Activated CD4-positive, alpha-beta T cell treated with anti-CD3 and anti-CD28 coated beads for 36 hours (primary cell): ENCODE results near the gene MCAM. TPM values are rescaled to one million over a fixed set of nuclear protein-coding genes. Genes with fewer than 3 reads are reported as not detected.

Experiments
- ATAC-seq: fragments of 200-7000 bp; cut with Tn5 transposase; one replicate; pipeline ENCODE4 v1.10.0; 2021; ENCODE audit warnings: mild to moderate bottlenecking, moderate library complexity
- CTCF ChIA-PET: fragments of 350-600 bp; sonication (Branson Sonifier 250); formaldehyde crosslinking; loops from one replicate; lab custom pipeline; 2021; ENCODE audit warnings: antibody characterized with exemption; lab: Charles Lee
- POLR2A ChIA-PET: fragments of 350-600 bp; sonication (Branson Sonifier 250); formaldehyde crosslinking; loops from one replicate; lab custom pipeline; 2021; ENCODE audit warnings: antibody characterized with exemption, inconsistent platforms; lab: Charles Lee
- DNase-seq: peaks from one replicate; pipeline ENCODE4 v3.0.0-alpha.2; 2020
- H3K27ac Mint-ChIP-seq: one replicate; pipeline ENCODE4 v1.8.0; 2021; ENCODE audit warnings: mixed read lengths
- H3K27me3 Mint-ChIP-seq: one replicate; pipeline ENCODE4 v1.8.0; 2021; ENCODE audit warnings: mixed read lengths
- H3K36me3 Mint-ChIP-seq: one replicate; pipeline ENCODE4 v1.8.0; 2021; ENCODE audit warnings: low read depth, mixed read lengths
- H3K4me1 Mint-ChIP-seq: one replicate; pipeline ENCODE4 v1.8.0; 2021; ENCODE audit warnings: mixed read lengths
- H3K4me3 Mint-ChIP-seq: one replicate; pipeline ENCODE4 v1.8.0; 2021; ENCODE audit warnings: mild to moderate bottlenecking, moderate library complexity, mixed read lengths
- H3K9me3 Mint-ChIP-seq: one replicate; pipeline ENCODE4 v1.8.0; 2021; ENCODE audit warnings: low read depth, mixed read lengths
- intact Hi-C, 2 experiments: fragments of 100-400 bp; cut with DNase I in 1 of 2; cut with micrococcal nuclease in 1 of 2; formaldehyde crosslinking; loops; one replicate each; pipeline versions ENCODE4 v1.14.2 to v1.15.1; 2022 to 2024; cut with DNase I, micrococcal nuclease
- total RNA-seq, 2 experiments: library from RNA; stranded (reverse); gene quantifications; one replicate each; pipeline ENCODE4 v1.2.3, GENCODE V29; 2021

Gene MCAM
- total RNA-seq, 2 experiments from 2014 or later: 6.8 to 6.9 TPM

GRCh38 chr11:119338318-119338890 is 21.5 kb upstream of the MCAM start:
- peaks cover 24% of the 10 kb centered on the region for H3K27me3 Mint-ChIP-seq
- intact Hi-C loops: loop anchor here in 1 of 2 experiments (1.0 to 5.0 kb wide), 4 partner anchors 17 to 272 kb away; partner anchors contain the start of genes USP2 and VPS11
- DNase-seq (peak; percentile 84), ATAC-seq (peak; percentile 51)
- H3K4me3 Mint-ChIP-seq: no peak overlapping the region
- peaks cover 34% of the 10 kb centered on the region for H3K4me1 Mint-ChIP-seq
- CTCF ChIA-PET: interaction anchor here (0.5 to 3.7 kb wide), 43 partner anchors 11 to 975 kb away, joined by 3 to 69 read pairs (median 5); partner anchors contain the start of genes C2CD2L, CBL, CENATAC and MCAM
- no peak overlapping the region for H3K27ac Mint-ChIP-seq
- peaks cover 7% of the 10 kb centered on the region for H3K36me3 Mint-ChIP-seq
- POLR2A ChIA-PET: interaction anchor here (0.7 to 1.3 kb wide), 5 partner anchors 18 to 530 kb away, joined by 3 to 5 read pairs (median 4); a partner anchor contains a TSS
- no peaks in the 10 kb centered on the region for H3K9me3 Mint-ChIP-seq

DNA sequence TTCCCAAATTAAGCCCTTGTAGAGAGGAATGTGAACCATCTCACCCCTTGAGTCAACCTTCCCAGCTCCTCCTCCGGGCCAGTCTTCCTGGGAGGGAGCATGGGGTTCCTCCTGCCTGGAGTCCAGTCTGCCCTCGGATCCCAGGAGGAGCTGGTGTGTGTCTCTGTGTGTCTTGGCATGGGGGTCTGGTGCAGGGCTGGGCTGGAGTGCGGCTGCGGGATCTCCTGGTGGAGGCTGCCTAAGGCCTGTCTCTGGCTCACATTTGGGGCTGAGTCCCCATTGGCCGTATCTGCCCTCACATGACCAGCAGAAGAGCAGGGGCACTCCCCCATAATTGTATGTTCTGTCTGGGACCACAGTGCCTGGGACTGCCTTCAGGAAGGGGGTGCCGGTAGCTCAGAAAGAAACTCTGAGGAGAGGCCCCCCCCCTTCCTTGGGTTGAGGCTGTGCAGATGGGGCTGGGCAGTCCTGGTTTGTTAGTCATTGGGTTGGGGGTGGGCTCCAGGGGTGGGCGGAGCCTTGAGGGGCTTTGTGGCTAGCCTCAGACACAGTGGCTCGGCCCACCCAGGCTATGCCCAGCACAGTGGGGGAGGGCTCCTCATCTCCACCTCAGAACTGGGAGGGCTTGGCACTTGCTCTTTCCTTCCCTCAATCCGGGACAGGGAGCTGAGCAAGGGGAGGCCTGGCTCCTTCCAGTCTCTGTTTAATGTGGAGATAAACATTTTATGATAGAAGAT is 20.8 kb upstream of the MCAM start:
- peaks cover 22% of the 10 kb centered on the region for H3K27me3 Mint-ChIP-seq

DNA sequence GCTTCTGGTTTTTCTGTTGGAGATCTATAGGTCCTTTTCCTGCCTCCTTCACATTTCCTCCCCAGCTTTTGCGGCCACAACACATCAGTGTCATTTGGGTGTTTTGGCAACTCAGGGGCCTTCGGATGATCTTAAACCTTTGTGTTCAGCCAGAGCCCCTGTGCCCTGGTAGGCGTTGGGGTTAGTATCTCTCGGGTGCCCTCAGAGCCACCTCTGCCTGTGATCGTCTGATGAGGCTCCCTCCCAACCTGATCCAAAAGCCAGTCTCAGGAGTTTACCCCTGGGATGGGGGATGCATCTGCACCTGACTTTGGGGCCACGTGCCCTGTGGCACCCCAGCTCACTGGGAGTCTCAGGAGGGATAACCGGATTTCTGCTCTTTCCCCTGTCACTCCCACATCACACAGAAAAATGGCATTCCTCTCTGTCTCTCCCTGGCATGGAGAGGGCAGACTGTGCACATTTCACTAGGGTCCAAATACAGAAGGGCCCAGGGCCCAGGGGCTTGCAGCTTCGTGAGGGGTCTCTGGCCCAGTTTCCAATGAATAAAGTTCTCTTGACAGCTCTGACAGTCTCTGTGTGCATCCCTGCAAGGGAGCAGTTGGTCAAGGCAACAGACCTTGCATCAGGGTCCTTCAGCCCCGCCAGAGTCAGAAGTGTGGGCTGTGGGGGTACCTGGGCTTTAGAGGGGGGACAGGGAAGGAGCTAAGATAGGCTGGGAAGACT is 20.0 kb upstream of the MCAM start:
- CTCF ChIA-PET: interaction anchor here (0.6 to 3.7 kb wide), 17 partner anchors 13 to 454 kb away, joined by 3 to 69 read pairs (median 5); partner anchors contain the start of genes CENATAC and USP2
- intact Hi-C loops: loop anchor here in 1 of 2 experiments (5.0 kb wide), 1 partner anchor 135 kb away; no protein-coding TSS in a partner anchor
- H3K27me3 Mint-ChIP-seq: peaks cover 18% of the 10 kb centered on the region
- DNase-seq (no peak), ATAC-seq (no peak)
- no peak overlapping the region for H3K27ac Mint-ChIP-seq
- no peaks in the 10 kb centered on the region for H3K9me3 Mint-ChIP-seq
- POLR2A ChIA-PET: interaction anchor here (0.5 kb wide), 1 partner anchor 174 kb away, joined by 3 read pairs; no protein-coding TSS in a partner anchor
- peaks cover 34% of the 10 kb centered on the region for H3K4me1 Mint-ChIP-seq
- peaks cover 7% of the 10 kb centered on the region for H3K36me3 Mint-ChIP-seq
- peak overlapping the region; percentile 99 for H3K4me3 Mint-ChIP-seq

More for the DNA sequence above, 20.8 kb upstream of the MCAM start:
- Mint-ChIP-seq H3K36me3 (peaks cover 7% of the 10 kb centered on the region), H3K27ac (no peak overlapping the region), H3K9me3 (no peaks in the 10 kb centered on the region), H3K4me1 (peaks cover 34% of the 10 kb centered on the region), H3K4me3 (no peak overlapping the region)
- DNase-seq: no peak
- intact Hi-C loops: loop anchor here in 1 of 2 experiments (1.0 to 5.0 kb wide), 4 partner anchors 16 to 271 kb away; partner anchors contain the start of genes USP2 and VPS11
- ChIA-PET POLR2A (interaction anchor here (0.5 to 1.3 kb wide), 6 partner anchors 19 to 530 kb away, joined by 3 to 5 read pairs (median 4); a partner anchor contains a TSS), CTCF (interaction anchor here (0.6 to 3.7 kb wide), 46 partner anchors 10 to 974 kb away, joined by 3 to 69 read pairs (median 5); partner anchors contain the start of genes C2CD2L, CBL, CENATAC and MCAM)
- ATAC-seq: no peak

- peak overlapping the region; percentile 99 for H3K27ac Mint-ChIP-seq
- POLR2A ChIA-PET: interaction anchor here (0.6 kb wide), 1 partner anchor 19 kb away, joined by 3 read pairs; no protein-coding TSS in a partner anchor
- ATAC-seq: no peak
Measured at GRCh38 chr11:119335655-119336543, 19.0 kb upstream of the MCAM start.

GRCh38 chr11:119335091-119335654 is 18.2 kb upstream of the MCAM start:
- Mint-ChIP-seq H3K9me3 (no peaks in the 10 kb centered on the region), H3K27me3 (peaks cover 9% of the 10 kb centered on the region), H3K36me3 (peaks cover 7% of the 10 kb centered on the region), H3K4me1 (peaks cover 29% of the 10 kb centered on the region), H3K27ac (peak overlapping the region; percentile 99), H3K4me3 (peak overlapping the region; percentile 99)
- POLR2A ChIA-PET: interaction anchor here (0.6 kb wide), 1 partner anchor 20 kb away, joined by 3 read pairs; no protein-coding TSS in a partner anchor
- ATAC-seq: no peak
- intact Hi-C loops: loop anchor here in 1 of 2 experiments (5.0 kb wide), 1 partner anchor 137 kb away; no protein-coding TSS in a partner anchor
- no peak for DNase-seq
- CTCF ChIA-PET: interaction anchor here (1.4 kb wide), 2 partner anchors 8 to 21 kb away, joined by 4 read pairs; no protein-coding TSS in a partner anchor

More at GRCh38 chr11:119335655-119336543, 19.0 kb upstream of the MCAM start:
- no peaks in the 10 kb centered on the region for H3K9me3 Mint-ChIP-seq
- CTCF ChIA-PET: interaction anchor here (1.4 to 1.6 kb wide), 2 partner anchors 20 to 139 kb away, joined by 4 to 5 read pairs; no protein-coding TSS in a partner anchor
- peaks cover 7% of the 10 kb centered on the region for H3K36me3 Mint-ChIP-seq
- intact Hi-C loops: loop anchor here in 1 of 2 experiments (5.0 kb wide), 1 partner anchor 136 kb away; no protein-coding TSS in a partner anchor
- H3K4me3 Mint-ChIP-seq: peak overlapping the region; percentile 99
- no peak for DNase-seq
- H3K27me3 Mint-ChIP-seq: peaks cover 11% of the 10 kb centered on the region
- peaks cover 31% of the 10 kb centered on the region for H3K4me1 Mint-ChIP-seq

- H3K4me1 Mint-ChIP-seq: peaks cover 29% of the 10 kb centered on the region
- POLR2A ChIA-PET: interaction anchor here (0.5 to 0.7 kb wide), 5 partner anchors 14 to 731 kb away, joined by 3 to 7 read pairs (median 3); no protein-coding TSS in a partner anchor
Measured at GRCh38 chr11:119334174-119334930, 17.4 kb upstream of the MCAM start, which contains the start of gene RNF26. Gene RNF26, plus strand, starts transcription at chr11:119334527. Its CDS starts 596 bp downstream, at chr11:119335123.

GRCh38 chr11:119332111-119332765 is 15.3 kb upstream of the MCAM start:
- peaks cover 5% of the 10 kb centered on the region for H3K36me3 Mint-ChIP-seq
- no peak overlapping the region for H3K4me3 Mint-ChIP-seq
- no peak for DNase-seq
- POLR2A ChIA-PET: interaction anchor here (0.6 kb wide), 1 partner anchor 250 kb away, joined by 6 read pairs; no protein-coding TSS in a partner anchor
- CTCF ChIA-PET: interaction anchor here (1.1 to 2.5 kb wide), 2 partner anchors 8 to 9 kb away, joined by 6 to 22 read pairs; no protein-coding TSS in a partner anchor
- intact Hi-C loops: no loop called here
- peaks cover 21% of the 10 kb centered on the region for H3K4me1 Mint-ChIP-seq
- no peak overlapping the region for H3K27ac Mint-ChIP-seq
- ATAC-seq: no peak
- H3K9me3 Mint-ChIP-seq: no peaks in the 10 kb centered on the region
- no peaks in the 10 kb centered on the region for H3K27me3 Mint-ChIP-seq

More at GRCh38 chr11:119334174-119334930, 17.4 kb upstream of the MCAM start, which contains the start of gene RNF26:
- H3K9me3 Mint-ChIP-seq: no peaks in the 10 kb centered on the region
- peaks cover 7% of the 10 kb centered on the region for H3K36me3 Mint-ChIP-seq
- intact Hi-C loops: loop anchor here (1.0 kb wide), 8 partner anchors 11 to 304 kb away; partner anchors contain the start of genes CBL (in 1 of the 2), HINFP (in 1 of the 2), SLC37A4 (in 1 of the 2) and USP2 (in 1 of the 2)
- DNase-seq: peak; percentile 96
- peak within 1 kb of the TSS; percentile 99 for H3K27ac Mint-ChIP-seq
- CTCF ChIA-PET: interaction anchor here (0.6 to 1.6 kb wide), 5 partner anchors 9 to 198 kb away, joined by 3 to 4 read pairs (median 4); no protein-coding TSS in a partner anchor
- peak; percentile 96 for ATAC-seq
- peaks cover 7% of the 10 kb centered on the region for H3K27me3 Mint-ChIP-seq
- peak within 1 kb of the TSS; percentile 99 for H3K4me3 Mint-ChIP-seq

- Mint-ChIP-seq H3K4me1 (peaks cover 5% of the 10 kb centered on the region), H3K4me3 (no peak overlapping the region), H3K27me3 (no peaks in the 10 kb centered on the region), H3K36me3 (no peaks in the 10 kb centered on the region), H3K27ac (no peak overlapping the region), H3K9me3 (no peaks in the 10 kb centered on the region)
- intact Hi-C loops: no loop called here
- ATAC-seq (no peak), DNase-seq (no peak)
- POLR2A ChIA-PET: no interaction called here
- CTCF ChIA-PET: interaction anchor here (1.1 to 1.4 kb wide), 2 partner anchors 9 to 26 kb away, joined by 3 read pairs; no protein-coding TSS in a partner anchor
Measured at GRCh38 chr11:119330237-119330636, 13.3 kb upstream of the MCAM start.
